ENCODE results near the gene HOXB6.

The HOXB6 gene

GRCh38 chr17:48634493-48635208 is 29.9 kb upstream of the HOXB6 start:
- no peak for FAIRE-seq

- no peak for FAIRE-seq
Measured at GRCh38 chr17:48633266-48633677, 28.5 kb upstream of the HOXB6 start.

GRCh38 chr17:48632579-48633265 is 27.9 kb upstream of the HOXB6 start:
- no peak for FAIRE-seq

- FAIRE-seq, result no peak
Measured at GRCh38 chr17:48631693-48632578, 27.1 kb upstream of the HOXB6 start.

DNA sequence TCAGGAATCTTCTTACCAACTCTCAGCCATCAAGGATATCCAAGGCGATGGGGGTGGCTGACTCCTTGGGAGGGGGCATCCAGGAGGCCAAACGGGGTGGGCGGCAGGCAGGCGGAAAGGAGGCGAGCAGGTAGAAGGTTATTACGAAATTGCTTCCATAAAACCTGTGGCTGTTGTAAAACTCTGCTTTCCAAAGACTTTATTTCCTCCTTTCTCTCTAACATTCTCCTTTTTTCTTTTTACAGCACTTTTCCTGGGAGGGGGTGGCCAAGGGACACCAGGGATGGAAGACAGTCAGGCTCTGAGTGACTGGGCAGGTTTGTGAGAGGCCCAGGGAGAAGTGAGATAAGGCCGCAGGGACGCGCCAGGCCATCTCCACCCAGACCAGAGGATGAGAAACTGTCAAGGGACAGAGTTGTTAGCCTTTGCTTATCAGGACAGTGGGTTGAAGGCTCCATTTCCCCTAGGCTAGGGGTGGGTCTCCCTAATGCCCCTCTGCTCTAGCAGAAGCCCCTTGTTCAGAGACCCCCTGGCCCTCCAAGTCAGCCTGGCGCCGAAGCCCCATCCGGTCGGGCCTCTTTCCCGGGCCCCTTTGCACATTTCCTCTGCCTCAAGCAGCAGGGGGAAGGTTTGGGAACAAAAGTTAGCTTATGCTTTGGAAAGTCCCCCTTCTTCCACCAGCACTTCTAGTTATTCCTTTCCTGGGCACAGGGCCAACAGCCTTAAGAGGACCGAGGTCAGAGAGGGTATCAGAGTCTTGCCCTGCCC is 26.3 kb upstream of the HOXB6 start:
- FAIRE-seq, result no peak

DNA sequence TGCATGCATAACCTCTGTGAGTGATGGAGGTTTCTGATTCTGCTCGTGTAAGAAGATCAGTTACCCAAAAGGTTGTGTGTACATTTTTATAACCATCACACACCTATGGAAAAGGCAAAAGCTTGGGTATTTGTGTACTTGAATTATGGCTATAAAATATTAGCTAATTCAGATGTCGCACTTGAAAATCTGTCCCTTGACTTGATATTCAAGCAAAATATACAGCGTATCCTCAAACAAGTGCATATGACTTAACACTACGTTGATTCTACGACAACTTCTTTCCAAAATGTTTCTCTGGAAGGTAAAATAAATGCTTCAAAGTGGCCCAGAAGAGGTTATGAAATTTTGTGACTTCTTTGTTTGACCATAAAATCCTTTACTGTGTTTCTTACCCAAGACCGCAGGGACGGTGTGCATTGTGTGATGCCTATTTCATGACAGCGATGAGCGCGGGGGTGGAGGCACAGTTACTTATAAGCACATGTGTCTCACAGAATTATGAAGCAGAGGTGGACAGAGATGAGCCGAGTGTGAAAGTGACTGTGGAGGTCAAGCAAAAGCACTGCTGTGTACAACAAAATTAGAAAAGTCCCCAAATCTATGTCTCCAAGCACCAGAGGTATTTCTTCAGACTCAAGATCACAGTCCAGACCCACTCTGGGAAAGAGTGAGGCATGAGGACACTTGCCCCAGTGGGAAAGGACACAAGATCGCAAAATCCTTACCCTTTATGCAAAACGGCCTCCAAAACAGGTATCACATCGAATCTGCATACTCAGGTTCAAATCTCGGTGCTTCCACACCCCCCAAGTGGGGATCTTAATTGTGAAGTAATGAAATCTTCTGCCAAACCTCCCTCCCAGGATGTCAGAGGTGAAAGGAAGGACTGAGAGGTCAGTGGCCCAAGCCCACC is 25.5 kb upstream of the HOXB6 start:
- no peak for FAIRE-seq

DNA sequence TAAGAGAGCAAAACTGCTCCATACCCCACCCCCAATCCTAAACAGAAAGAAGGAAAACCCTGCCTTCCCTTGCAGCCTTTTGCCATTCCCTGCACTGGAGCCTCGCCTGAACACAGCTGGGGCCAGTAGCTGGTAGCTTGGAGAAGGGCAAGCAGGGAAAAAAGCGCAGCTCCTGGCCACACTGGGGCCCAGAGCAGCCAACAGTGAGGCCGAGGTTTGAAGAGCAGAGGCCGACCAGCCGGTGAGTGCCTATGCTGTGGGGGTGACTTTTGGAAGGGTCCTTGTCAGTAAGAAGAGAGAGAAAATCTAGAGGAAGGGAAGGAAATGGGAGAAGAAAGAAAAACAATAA is 24.6 kb upstream of the HOXB6 start:
- no peak for FAIRE-seq

GRCh38 chr17:48628649-48629410 is 24.0 kb upstream of the HOXB6 start:
- FAIRE-seq, result no peak

GRCh38 chr17:48627623-48628521 is 23.1 kb upstream of the HOXB6 start:
- FAIRE-seq, result no peak

DNA sequence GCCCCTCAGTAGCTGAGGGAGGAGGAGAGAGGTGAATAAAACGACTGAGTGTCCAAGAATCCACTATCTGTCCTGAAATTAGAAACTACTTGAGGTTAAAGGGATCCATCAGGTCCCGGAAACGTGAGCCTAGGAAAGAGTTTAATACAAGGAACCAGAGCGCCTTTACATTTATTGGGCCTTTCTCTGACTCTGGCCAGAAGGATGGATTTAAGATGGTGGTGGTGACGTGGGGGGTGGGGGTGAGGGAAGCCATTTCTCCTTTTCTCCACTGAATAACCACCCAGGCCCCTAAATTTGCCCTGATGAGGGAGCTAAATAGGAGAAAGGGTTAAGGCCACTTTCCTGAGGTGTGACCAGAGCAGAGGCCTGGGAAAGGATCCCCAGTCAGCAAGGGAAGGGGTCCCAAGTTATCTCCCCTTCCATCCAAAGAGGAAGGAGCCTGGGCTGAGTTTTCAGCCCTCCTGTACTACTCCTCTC is 22.4 kb upstream of the HOXB6 start:
- no peak for FAIRE-seq

DNA sequence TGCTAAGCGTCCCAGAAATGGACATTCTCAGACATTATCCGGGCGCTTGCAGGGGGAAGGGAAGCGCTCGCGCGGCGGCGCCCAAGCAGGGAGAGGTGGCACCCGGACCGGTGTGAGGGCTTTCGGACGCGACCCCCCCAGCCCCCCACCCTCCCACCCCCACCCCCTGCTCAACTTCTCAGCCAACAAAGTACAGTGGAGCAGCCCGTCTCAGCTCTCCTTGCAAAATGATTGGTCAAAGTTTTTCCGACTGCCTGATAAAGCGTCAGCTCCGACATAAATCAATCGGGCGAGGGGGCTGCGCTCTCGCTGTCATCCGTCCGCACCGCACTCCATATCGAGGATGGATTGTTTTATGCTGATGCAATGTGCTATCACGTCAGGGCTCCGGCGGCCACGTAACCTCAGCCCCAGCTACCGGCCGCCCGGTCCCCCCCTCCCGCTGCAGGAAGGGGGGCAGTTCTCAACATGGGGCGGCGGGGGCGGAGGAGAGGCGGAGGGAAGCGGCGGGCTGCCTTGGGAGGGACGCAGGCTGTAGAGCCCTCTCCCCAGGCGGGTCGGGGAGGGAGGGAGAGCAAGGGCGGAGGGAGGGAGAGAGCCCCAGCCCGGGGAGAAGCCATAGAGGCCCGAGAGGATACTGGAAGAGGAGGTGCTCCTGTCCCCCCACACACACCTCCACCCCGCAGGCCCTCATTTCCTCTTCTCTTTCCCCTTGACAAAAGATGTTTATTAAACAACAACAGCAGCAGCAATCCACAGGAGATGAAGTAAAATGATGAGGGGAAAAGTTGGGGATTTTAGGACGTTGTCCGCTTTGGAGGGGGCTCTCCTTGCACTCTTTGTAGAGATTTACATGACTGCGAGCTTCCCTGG is 21.7 kb upstream of the HOXB6 start, which contains the start of gene HOXB9:
Gene HOXB9 (minus strand): TSS at position 114 of the 873 bp plus-strand sequence. CDS start 89 bp downstream, at position 25.
- FAIRE-seq, result no peak

- no peak for FAIRE-seq
Measured at GRCh38 chr17:48625495-48626244, 20.9 kb upstream of the HOXB6 start.

DNA sequence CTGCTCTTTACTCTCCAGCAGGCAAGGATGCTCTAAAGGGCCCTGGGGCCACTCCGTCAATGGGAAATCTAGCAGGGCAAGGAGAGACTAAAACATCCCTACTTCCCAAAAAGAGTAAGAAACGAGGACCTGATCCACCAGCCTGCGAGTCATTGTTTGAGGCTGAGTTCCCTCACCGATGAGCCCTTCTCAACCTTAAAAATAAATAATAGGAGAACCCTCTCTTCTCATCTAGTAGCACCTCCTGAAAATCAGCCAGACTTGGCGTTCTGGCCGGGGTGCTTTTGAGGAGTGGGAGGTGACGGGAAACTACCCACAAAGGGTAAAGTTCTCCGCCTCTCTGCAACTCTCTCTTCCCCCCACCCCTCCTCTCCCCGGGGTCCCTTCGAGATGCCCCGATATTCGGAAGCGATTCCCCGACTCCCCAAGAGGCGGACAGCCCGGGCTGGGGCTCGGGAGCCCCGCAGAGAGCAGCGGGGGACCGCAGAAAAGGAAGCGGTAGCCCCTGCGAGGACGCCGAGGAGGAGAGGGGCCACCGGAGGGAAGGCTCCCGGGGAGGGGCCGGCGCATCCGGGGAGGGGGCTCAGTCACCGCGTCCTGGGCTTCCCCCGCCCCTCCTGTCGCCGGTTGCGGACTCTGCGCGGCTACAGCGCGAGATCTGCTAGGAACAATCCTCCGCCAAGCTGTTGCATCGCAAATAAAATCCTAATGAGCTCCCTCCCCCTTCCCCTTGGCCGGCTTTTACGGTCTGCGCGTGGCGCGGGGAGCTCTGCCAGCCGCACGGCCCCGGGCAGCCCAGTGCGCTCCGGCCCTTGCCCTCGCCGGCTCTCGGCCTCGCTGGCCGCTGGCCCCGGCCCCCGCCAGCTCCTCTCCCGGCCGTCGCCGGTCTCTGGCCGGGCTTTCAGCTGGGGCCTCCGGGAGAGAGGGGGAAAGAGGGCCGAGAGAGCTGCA is 20.0 kb upstream of the HOXB6 start:
- no peak for FAIRE-seq

DNA sequence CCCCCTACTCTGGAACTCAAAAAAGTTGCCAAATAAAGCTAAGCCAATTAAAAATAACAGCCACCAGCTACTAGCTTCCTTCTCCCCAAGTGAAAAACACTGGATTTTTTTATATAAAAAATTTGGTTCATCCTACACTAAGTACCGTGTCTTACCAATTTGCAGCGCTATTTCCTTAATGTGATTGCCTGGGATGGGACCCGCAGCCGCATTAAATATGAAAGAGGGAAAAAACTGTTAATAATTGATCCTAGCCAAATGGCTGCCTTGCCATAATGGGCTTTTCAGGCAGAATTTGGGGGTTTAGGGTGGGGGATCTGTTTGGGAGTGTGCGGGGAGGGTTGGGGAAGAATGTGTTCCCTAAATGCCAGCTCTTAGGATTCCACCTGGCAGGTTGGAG is 19.3 kb upstream of the HOXB6 start:
- no peak for FAIRE-seq

DNA sequence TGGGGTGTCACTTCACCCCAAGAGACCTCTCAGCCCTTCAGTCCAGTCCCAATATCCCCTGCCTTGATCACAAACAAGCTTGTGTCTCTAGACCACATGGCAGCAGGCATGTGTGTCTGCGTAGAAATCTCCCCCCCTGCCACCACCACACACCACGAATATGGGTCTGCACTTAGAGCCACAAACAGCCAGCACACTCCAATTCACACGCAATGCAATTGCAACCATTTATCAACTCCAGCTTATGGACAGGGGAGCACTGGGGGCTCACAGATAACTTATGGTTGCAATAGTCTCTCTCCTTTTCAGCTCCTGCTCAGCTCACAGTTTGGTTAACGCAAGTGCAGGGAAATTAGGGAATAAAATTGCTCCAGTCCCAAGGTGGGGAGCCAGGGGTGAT is 18.8 kb upstream of the HOXB6 start:
- no peak for FAIRE-seq

- no peak for FAIRE-seq
Measured at GRCh38 chr17:48622857-48623256, 18.1 kb upstream of the HOXB6 start.
